Endodermal cell (in vitro differentiated cells): ENCODE results near the gene KCNE3. TPM values are rescaled to one million over a fixed set of nuclear protein-coding genes. Genes with fewer than 3 reads are reported as not detected.

ENCODE experiments used
- DNase-seq: peaks from one replicate; pipeline ENCODE4 v3.0.0-alpha.2; 2017
- H3K27ac ChIP-seq: 2 replicates; pipeline ENCODE4 v1.5.1; 2013; ENCODE audit warnings: mild to moderate bottlenecking, low read depth, low read length, moderate library complexity
- H3K27me3 ChIP-seq: 2 replicates; pipeline ENCODE4 v1.6.1; 2013; ENCODE audit warnings: mild to moderate bottlenecking, low read length, moderate library complexity; ENCODE audit not compliant: insufficient read depth, control insufficient read depth, poor library complexity, severe bottlenecking
- H3K36me3 ChIP-seq: 2 replicates; pipeline ENCODE4 v1.7.0; 2013; ENCODE audit warnings: mild to moderate bottlenecking, low read length, moderate library complexity; ENCODE audit not compliant: control insufficient read depth, insufficient read depth
- H3K4me1 ChIP-seq: one replicate; pipeline ENCODE4 v1.7.0; 2013; ENCODE audit warnings: low read length; ENCODE audit not compliant: control insufficient read depth, insufficient read depth
- H3K4me3 ChIP-seq: 2 replicates; pipeline ENCODE4 v1.5.1; 2013; ENCODE audit warnings: mild to moderate bottlenecking, low read length, moderate library complexity
- H3K9ac ChIP-seq: 2 replicates; pipeline ENCODE4 v1.6.1; 2013; ENCODE audit warnings: mild to moderate bottlenecking, low read length, moderate library complexity; ENCODE audit not compliant: poor library complexity, severe bottlenecking; ENCODE audit errors: extremely low read depth
- H3K9me3 ChIP-seq: 2 replicates; pipeline ENCODE4 v1.6.1; 2013; ENCODE audit warnings: mild to moderate bottlenecking, low read length, moderate library complexity; ENCODE audit not compliant: control insufficient read depth
- H3K27ac Mint-ChIP-seq: 2 replicates; pipeline ENCODE4 v1.8.0; 2020; ENCODE audit warnings: mixed read lengths
- H3K27me3 Mint-ChIP-seq: 2 replicates; pipeline ENCODE4 v1.8.0; 2021; ENCODE audit warnings: mild to moderate bottlenecking, mixed read lengths; ENCODE audit not compliant: insufficient read depth
- H3K36me3 Mint-ChIP-seq: 2 replicates; pipeline ENCODE4 v1.8.0; 2020; ENCODE audit warnings: low read depth, mixed read lengths
- H3K4me1 Mint-ChIP-seq: 2 replicates; pipeline ENCODE4 v1.8.0; 2020; ENCODE audit warnings: mixed read lengths
- H3K4me3 Mint-ChIP-seq: 2 replicates; pipeline ENCODE4 v1.8.0; 2020; ENCODE audit warnings: mild to moderate bottlenecking, moderate library complexity, mixed read lengths
- H3K9me3 Mint-ChIP-seq: 2 replicates; pipeline ENCODE4 v1.8.0; 2020; ENCODE audit warnings: mild to moderate bottlenecking, mixed read lengths
- CTCF ChIP-seq: fragments of 200-600 bp; sonication (generic); conservative IDR thresholded peaks from 2 replicates; pipeline ENCODE4 v1.5.0; 2021; ENCODE audit warnings: antibody characterized with exemption, mild to moderate bottlenecking
- WGBS, 2 experiments: methylation state at CpG; one replicate each; pipeline versions ENCODE4 v1.1.5 to v1.1.7; 2013; ENCODE audit warnings: missing lambda C conversion rate in 2 of 2, mixed read lengths in 1 of 2; ENCODE audit not compliant: insufficient coverage in 1 of 2, insufficient read length in 1 of 2; 5-methylcytosine and 5-hydroxymethylcytosine counted together
- total RNA-seq, 2 donors: library from RNA; stranded (reverse); fragmentation: NEBNext Ultra II Directional in 1 of 2; extraction: Animal tissue kit (Norgen Biotek cat#: 25700) in 1 of 2; gene quantifications; 2 replicates in 1 of 2; 3 replicates in 1 of 2; pipeline ENCODE4 v1.2.1, GENCODE V29; 2021

Gene KCNE3
- total RNA-seq, 2 donors from 2014 or later: 3.6 to 9.0 TPM

GRCh38 chr11:74449369-74449931 lies 17.9 kb downstream of the KCNE3 start:
- no peak overlapping the region for H3K4me3 Mint-ChIP-seq
- H3K27ac ChIP-seq: no peak overlapping the region
- peak; percentile 86 for TF ChIP-seq CTCF
- no peaks in the 10 kb centered on the region for H3K27me3 Mint-ChIP-seq
- no peak overlapping the region for H3K27ac Mint-ChIP-seq
- no peak overlapping the region for H3K4me3 ChIP-seq
- H3K4me1 ChIP-seq: peaks cover 3% of the 10 kb centered on the region
- no peaks in the 10 kb centered on the region for H3K27me3 ChIP-seq
- no peaks in the 10 kb centered on the region for H3K9me3 ChIP-seq
- H3K4me1 Mint-ChIP-seq: peaks cover 12% of the 10 kb centered on the region
- H3K36me3 Mint-ChIP-seq: no peaks in the 10 kb centered on the region
- no peaks in the 10 kb centered on the region for H3K36me3 ChIP-seq
- 88 to 100% methylated on average over 1 to 2 of the region's 2 CpGs for WGBS, 2 experiments
- H3K9me3 Mint-ChIP-seq: no peaks in the 10 kb centered on the region
- DNase-seq: peak; percentile 69
- no peak overlapping the region for H3K9ac ChIP-seq

- no peak for TF ChIP-seq CTCF
- H3K27me3 Mint-ChIP-seq: no peaks in the 10 kb centered on the region
- H3K27me3 ChIP-seq: no peaks in the 10 kb centered on the region
- H3K27ac Mint-ChIP-seq: no peak overlapping the region
- H3K9ac ChIP-seq: no peak overlapping the region
- H3K4me1 ChIP-seq: peaks cover 10% of the 10 kb centered on the region
- no peaks in the 10 kb centered on the region for H3K36me3 Mint-ChIP-seq
- no peaks in the 10 kb centered on the region for H3K9me3 Mint-ChIP-seq
- H3K27ac ChIP-seq: no peak overlapping the region
- no peak overlapping the region for H3K4me3 ChIP-seq
- DNase-seq: no peak
- H3K4me1 Mint-ChIP-seq: peaks cover 28% of the 10 kb centered on the region
- H3K4me3 Mint-ChIP-seq: no peak overlapping the region
- no peaks in the 10 kb centered on the region for H3K9me3 ChIP-seq
- no peaks in the 10 kb centered on the region for H3K36me3 ChIP-seq
These were observed 19.6 kb downstream of the KCNE3 start for GRCh38 chr11:74447720-74448119.

GRCh38 chr11:74446532-74446938 lies 20.8 kb downstream of the KCNE3 start:
- Histone ChIP-seq H3K9ac (no peak overlapping the region), H3K27me3 (no peaks in the 10 kb centered on the region), H3K4me1 (peaks cover 10% of the 10 kb centered on the region), H3K9me3 (no peaks in the 10 kb centered on the region), H3K27ac (no peak overlapping the region), H3K36me3 (no peaks in the 10 kb centered on the region), H3K4me3 (no peak overlapping the region)
- Mint-ChIP-seq H3K27me3 (no peaks in the 10 kb centered on the region), H3K36me3 (no peaks in the 10 kb centered on the region), H3K27ac (no peak overlapping the region), H3K9me3 (no peaks in the 10 kb centered on the region), H3K4me3 (no peak overlapping the region), H3K4me1 (peaks cover 35% of the 10 kb centered on the region)
- no peak for TF ChIP-seq CTCF
- WGBS, 2 experiments: 83 to 94% methylated on average over 1 of the region's 1 CpG
- no peak for DNase-seq
